HG02571 (cell line): ENCODE data around the gene SLC5A10.
"Not testable (repeated sequence)": the region's sequence is repeated elsewhere in the genome, so short reads cannot be mapped to it uniquely, and the experiment has no call there.

Experiments used
- ATAC-seq: cut with Tn5 transposase; IDR thresholded peaks from one replicate; pipeline ENCODE4 v1.9.1; 2021; ENCODE audit warnings: mild to moderate bottlenecking, moderate library complexity; ENCODE audit not compliant: unreplicated experiment

The SLC5A10 gene

GRCh38 chr17:19016297-19016696, 64.3 kb downstream of the SLC5A10 start:
- no peak for ATAC-seq

- no peak for ATAC-seq
Observed at GRCh38 chr17:19016881-19017280, 64.9 kb downstream of the SLC5A10 start.

GRCh38 chr17:19017401-19017800, 65.4 kb downstream of the SLC5A10 start:
- ATAC-seq: no peak

- ATAC-seq: no peak
Observed at GRCh38 chr17:19017804-19018599, 66.0 kb downstream of the SLC5A10 start.

GRCh38 chr17:19018600-19018950, 66.6 kb downstream of the SLC5A10 start:
- ATAC-seq: no peak

- no peak for ATAC-seq
Observed at GRCh38 chr17:19019041-19019941, 67.3 kb downstream of the SLC5A10 start.

GRCh38 chr17:19020016-19020415, 68.1 kb downstream of the SLC5A10 start:
- ATAC-seq: no peak

GRCh38 chr17:19021011-19021621, 69.2 kb downstream of the SLC5A10 start:
- ATAC-seq: not testable (repeated sequence)

- no peak for ATAC-seq
Observed at GRCh38 chr17:19021622-19022083, 69.7 kb downstream of the SLC5A10 start.

GRCh38 chr17:19022128-19022527, 70.2 kb downstream of the SLC5A10 start:
- no peak for ATAC-seq

- ATAC-seq: no peak
Observed at GRCh38 chr17:19022747-19023146, 70.8 kb downstream of the SLC5A10 start.

GRCh38 chr17:19023209-19023999, 71.4 kb downstream of the SLC5A10 start:
- no peak for ATAC-seq

GRCh38 chr17:19024101-19025078, 72.4 kb downstream of the SLC5A10 start:
- ATAC-seq: no peak

GRCh38 chr17:19028671-19029070, 76.7 kb downstream of the SLC5A10 start:
- ATAC-seq: not testable (repeated sequence)

GRCh38 chr17:19029740-19030139, 77.8 kb downstream of the SLC5A10 start:
- ATAC-seq: not testable (repeated sequence)

- ATAC-seq: not testable (repeated sequence)
Observed at GRCh38 chr17:19030771-19031449, 78.9 kb downstream of the SLC5A10 start.

GRCh38 chr17:19031729-19032128, 79.8 kb downstream of the SLC5A10 start:
- peak; percentile 37 for ATAC-seq

- ATAC-seq: not testable (repeated sequence)
Observed at GRCh38 chr17:19032377-19032988, 80.5 kb downstream of the SLC5A10 start.
